Ishikawa (cell line): ENCODE data around the gene CFAP141.

Experiments
- EGR1 ChIP-seq: IDR thresholded peaks from 2 replicates; pipeline ENCODE4 v1.6.1; 2012
- RAD21 ChIP-seq: IDR thresholded peaks from 2 replicates; pipeline ENCODE4 v1.6.1; 2012; ENCODE audit warnings: low read depth
- YY1 ChIP-seq: IDR thresholded peaks from 2 replicates; pipeline ENCODE4 v1.6.1; 2012; ENCODE audit warnings: low read depth
- TF ChIP-seq, protein P1 (sequence below): IDR thresholded peaks from 2 replicates; pipeline ENCODE4 v1.6.1; 2012

DNA sequence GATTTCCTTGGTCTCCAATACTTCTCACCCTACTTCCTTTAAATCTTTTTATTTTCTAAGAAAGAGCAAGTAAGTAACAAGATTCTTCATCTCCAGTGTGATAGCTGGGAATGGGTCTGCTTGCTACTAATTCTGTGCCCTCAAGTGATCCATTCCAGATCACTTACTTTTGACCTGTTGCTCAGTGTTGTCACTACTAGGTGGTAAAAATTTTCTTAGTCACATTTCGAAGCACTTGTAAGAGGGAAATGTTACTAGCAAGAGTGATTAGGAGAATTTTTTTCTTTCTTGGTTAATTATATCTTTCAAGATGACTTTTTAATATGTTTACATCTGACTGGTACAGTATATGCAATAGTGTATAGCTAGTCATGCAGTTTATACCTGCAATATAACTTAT lies 16.8 kb upstream of the CFAP141 start:
- TF ChIP-seq RAD21 = no peak
- no peak for TF ChIP-seq EGR1
- TF ChIP-seq, protein P1, sequence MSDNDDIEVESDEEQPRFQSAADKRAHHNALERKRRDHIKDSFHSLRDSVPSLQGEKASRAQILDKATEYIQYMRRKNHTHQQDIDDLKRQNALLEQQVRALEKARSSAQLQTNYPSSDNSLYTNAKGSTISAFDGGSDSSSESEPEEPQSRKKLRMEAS = no peak
- TF ChIP-seq YY1 = no peak
